ENCODE data around the gene PEX7.

The PEX7 gene

DNA sequence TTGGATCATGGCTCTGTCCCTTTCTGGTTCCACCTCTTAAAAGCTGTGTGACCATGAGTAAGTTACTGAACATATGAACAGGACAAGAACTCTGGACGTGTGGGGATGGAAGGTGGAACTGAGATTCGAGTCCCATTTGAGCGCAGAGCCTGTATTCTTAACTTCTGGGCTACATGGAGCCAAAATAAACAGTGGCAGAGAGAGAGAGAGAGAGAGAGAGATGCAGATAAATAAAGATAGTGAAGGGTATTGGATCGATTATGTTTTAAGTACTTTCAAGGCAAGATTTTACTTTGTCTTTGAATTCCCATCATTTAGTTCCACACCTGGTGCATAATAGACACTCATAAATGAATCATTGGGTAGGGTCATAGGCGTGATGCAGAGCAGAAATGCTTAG is 139.5 kb downstream of the PEX7 start:
- Histone ChIP-seq H3K9me3 (ENCODE audit: control insufficient read depth, insufficient read depth, low read length) (no peaks in the 10 kb centered on the region), H3K4me2 (ENCODE audit: low read length) (no peak overlapping the region), H3K36me3 (ENCODE audit: control insufficient read depth, low read length) (no peaks in the 10 kb centered on the region), H3K4me1 (ENCODE audit: control insufficient read depth, low read length) (peaks cover 6% of the 10 kb centered on the region), H3K79me2 (ENCODE audit: control insufficient read depth, low read length) (no peaks in the 10 kb centered on the region), H3K4me3 (ENCODE audit: low read length) (no peak overlapping the region), H3K27me3 (ENCODE audit: control insufficient read depth, low read length) (no peaks in the 10 kb centered on the region), H3K9me2 (replicated peaks; ENCODE audit: control insufficient read depth, low read length) (no peaks in the 10 kb centered on the region), H3F3A (ENCODE audit: control insufficient read depth, insufficient read depth) (no peaks in the 10 kb centered on the region), H4K20me1 (ENCODE audit: control insufficient read depth, insufficient read depth, low read depth, low read length) (no peaks in the 10 kb centered on the region), H3K27ac (ENCODE audit: low read depth, low read length) (no peak overlapping the region)
- TF ChIP-seq CTCF (IDR thresholded peaks at IDR 0.05; ENCODE audit: low read depth, low read length, poor library complexity, severe bottlenecking) = no peak

GRCh38 chr6:136962661-136963060 is 140.3 kb downstream of the PEX7 start:
- no peaks in the 10 kb centered on the region for H3K4me1 ChIP-seq (ENCODE audit: control insufficient read depth, low read length)
- no peak overlapping the region for H3K4me2 ChIP-seq (ENCODE audit: low read length)
- H3K36me3 ChIP-seq (ENCODE audit: control insufficient read depth, low read length) = no peaks in the 10 kb centered on the region
- H3K4me3 ChIP-seq (ENCODE audit: low read length) = no peak overlapping the region
- no peaks in the 10 kb centered on the region for H3K9me2 ChIP-seq (replicated peaks; ENCODE audit: control insufficient read depth, low read length)
- H3K79me2 ChIP-seq (ENCODE audit: control insufficient read depth, low read length) = no peaks in the 10 kb centered on the region
- no peaks in the 10 kb centered on the region for H3K27me3 ChIP-seq (ENCODE audit: control insufficient read depth, low read length)
- no peaks in the 10 kb centered on the region for H3K9me3 ChIP-seq (ENCODE audit: control insufficient read depth, insufficient read depth, low read length)
- TF ChIP-seq CTCF (IDR thresholded peaks at IDR 0.05; ENCODE audit: low read depth, low read length, poor library complexity, severe bottlenecking) (no peak), EZH2phosphoT487 (IDR thresholded peaks at IDR 0.05; ENCODE audit: borderline replicate concordance, low read length) (no peak)
- H4K20me1 ChIP-seq (ENCODE audit: control insufficient read depth, insufficient read depth, low read depth, low read length) = no peaks in the 10 kb centered on the region
- no peak overlapping the region for H3K27ac ChIP-seq (ENCODE audit: low read depth, low read length)
- no peaks in the 10 kb centered on the region for H3F3A ChIP-seq (ENCODE audit: control insufficient read depth, insufficient read depth)

DNA sequence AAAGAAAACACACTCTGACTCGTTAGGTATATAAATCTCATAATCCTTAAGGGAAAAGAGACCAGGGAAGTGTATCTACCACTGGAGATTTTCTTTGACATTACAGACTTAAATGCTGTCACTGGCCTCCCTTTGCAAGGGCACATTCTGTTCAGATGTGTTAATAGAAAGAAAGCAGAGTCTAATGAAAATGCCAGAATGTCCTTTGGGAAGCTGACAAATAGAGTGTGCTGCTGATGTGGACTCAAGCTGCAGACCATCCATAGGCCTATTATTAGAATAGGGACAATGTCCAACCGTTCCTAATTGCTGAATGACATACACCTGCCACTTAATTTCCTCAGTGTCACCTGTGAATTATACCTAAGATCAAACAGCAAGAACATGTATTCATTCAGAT is 140.9 kb downstream of the PEX7 start:
- no peak overlapping the region for H3K27ac ChIP-seq (ENCODE audit: low read depth, low read length)
- no peak overlapping the region for H3K4me3 ChIP-seq (ENCODE audit: low read length)
- no peak overlapping the region for H3K4me2 ChIP-seq (ENCODE audit: low read length)
- no peaks in the 10 kb centered on the region for H4K20me1 ChIP-seq (ENCODE audit: control insufficient read depth, insufficient read depth, low read depth, low read length)
- no peaks in the 10 kb centered on the region for H3K4me1 ChIP-seq (ENCODE audit: control insufficient read depth, low read length)
- no peak for TF ChIP-seq EZH2phosphoT487 (IDR thresholded peaks at IDR 0.05; ENCODE audit: borderline replicate concordance, low read length)
- TF ChIP-seq CTCF (IDR thresholded peaks at IDR 0.05; ENCODE audit: low read depth, low read length, poor library complexity, severe bottlenecking) = no peak
- no peaks in the 10 kb centered on the region for H3K36me3 ChIP-seq (ENCODE audit: control insufficient read depth, low read length)
- no peaks in the 10 kb centered on the region for H3K9me3 ChIP-seq (ENCODE audit: control insufficient read depth, insufficient read depth, low read length)
- H3F3A ChIP-seq (ENCODE audit: control insufficient read depth, insufficient read depth) = no peaks in the 10 kb centered on the region
- no peaks in the 10 kb centered on the region for H3K27me3 ChIP-seq (ENCODE audit: control insufficient read depth, low read length)
- H3K9me2 ChIP-seq (replicated peaks; ENCODE audit: control insufficient read depth, low read length) = no peaks in the 10 kb centered on the region
- no peaks in the 10 kb centered on the region for H3K79me2 ChIP-seq (ENCODE audit: control insufficient read depth, low read length)
